GM19468 (cell line): ENCODE results near the gene GABRR3.
"Not testable (repeated sequence)": the region's sequence is repeated elsewhere in the genome, so short reads cannot be mapped to it uniquely, and the experiment has no call there.

Source experiments
- ATAC-seq: cut with Tn5 transposase; IDR thresholded peaks from one replicate; pipeline ENCODE4 v1.9.1; 2021; ENCODE audit warnings: mild to moderate bottlenecking, moderate library complexity, moderate number of reproducible peaks; ENCODE audit not compliant: unreplicated experiment; ENCODE audit errors: extremely low read depth

The GABRR3 gene

GRCh38 chr3:98022978-98023820, 11.9 kb downstream of the GABRR3 start:
- no peak for ATAC-seq

- no peak for ATAC-seq
Observed at GRCh38 chr3:98021830-98022560, 13.1 kb downstream of the GABRR3 start.

GRCh38 chr3:98020412-98020811, 14.7 kb downstream of the GABRR3 start:
- ATAC-seq = no peak

GRCh38 chr3:98018301-98018700, 16.8 kb downstream of the GABRR3 start:
- no peak for ATAC-seq

- ATAC-seq = no peak
Observed at GRCh38 chr3:98014268-98014585, 20.9 kb downstream of the GABRR3 start.

DNA sequence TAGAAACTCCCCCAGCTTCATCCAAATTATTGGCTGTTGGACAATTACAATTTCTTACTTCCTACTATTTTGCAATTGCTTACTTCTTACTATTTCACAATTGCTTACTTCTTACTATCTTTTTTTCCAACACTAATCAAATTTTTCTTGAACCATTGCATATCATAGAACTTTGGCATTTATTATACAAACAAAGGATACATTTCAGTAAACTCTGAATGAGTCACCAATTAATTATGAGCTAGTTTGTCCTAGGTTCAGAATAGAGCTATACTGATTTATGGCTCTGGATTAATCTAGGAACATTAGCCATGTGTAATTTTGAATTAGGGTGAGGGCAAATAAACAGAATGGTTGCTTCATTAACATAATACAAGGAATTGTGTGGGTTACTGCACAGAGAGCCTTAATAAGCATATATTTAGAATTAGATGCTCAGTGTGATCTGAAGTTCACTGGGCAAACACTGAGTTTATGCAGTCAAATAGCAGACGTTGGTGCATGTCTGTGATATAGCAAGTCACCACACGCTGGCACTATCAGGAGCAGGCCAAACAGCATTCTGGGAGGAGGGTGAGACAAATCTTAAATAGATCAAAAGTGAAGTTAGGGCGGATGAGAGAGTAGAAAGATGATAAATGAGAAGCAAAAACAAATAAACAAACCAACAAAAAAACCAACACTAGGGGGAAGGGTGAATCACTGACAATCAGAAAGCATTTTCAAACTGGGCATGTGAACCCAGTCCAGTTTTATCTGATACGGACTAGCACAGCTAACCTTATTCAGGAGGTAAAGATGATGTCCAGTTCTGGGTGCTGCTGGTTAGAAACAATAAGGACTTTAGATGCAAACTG, 21.5 kb downstream of the GABRR3 start:
- no peak for ATAC-seq

GRCh38 chr3:98012979-98013378, 22.1 kb downstream of the GABRR3 start:
- ATAC-seq = no peak

DNA sequence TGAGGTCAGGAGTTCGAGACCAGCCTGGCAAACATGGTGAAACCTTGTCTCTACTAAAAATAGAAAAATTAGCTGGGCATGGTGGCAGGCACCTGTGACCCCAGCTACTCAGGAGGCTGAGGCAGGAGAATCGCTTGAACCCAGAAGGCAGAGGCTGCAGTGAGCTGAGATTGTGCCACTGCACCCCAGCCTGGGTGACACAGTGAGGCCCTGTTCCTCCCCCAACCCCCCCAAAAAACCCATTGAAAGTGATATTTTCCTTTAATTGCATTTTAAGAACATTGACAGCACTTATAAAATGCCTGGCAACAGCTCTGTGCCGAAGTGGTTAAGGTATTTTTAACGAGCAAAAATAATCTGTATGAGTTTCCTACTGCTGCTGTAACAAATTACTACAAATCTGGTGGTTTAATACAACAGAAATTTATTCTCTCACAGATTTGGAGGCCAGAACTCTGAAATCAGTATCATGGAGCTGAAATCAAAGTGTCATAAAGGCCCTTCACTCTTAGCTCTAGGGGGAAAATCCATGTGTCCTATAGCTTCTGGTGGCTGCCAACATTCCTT, 24.1 kb downstream of the GABRR3 start:
- ATAC-seq = not testable (repeated sequence)

- ATAC-seq = no peak
Observed at GRCh38 chr3:98010194-98010882, 24.8 kb downstream of the GABRR3 start.

GRCh38 chr3:98008855-98009254, 26.3 kb downstream of the GABRR3 start:
- ATAC-seq = peak; percentile 28

DNA sequence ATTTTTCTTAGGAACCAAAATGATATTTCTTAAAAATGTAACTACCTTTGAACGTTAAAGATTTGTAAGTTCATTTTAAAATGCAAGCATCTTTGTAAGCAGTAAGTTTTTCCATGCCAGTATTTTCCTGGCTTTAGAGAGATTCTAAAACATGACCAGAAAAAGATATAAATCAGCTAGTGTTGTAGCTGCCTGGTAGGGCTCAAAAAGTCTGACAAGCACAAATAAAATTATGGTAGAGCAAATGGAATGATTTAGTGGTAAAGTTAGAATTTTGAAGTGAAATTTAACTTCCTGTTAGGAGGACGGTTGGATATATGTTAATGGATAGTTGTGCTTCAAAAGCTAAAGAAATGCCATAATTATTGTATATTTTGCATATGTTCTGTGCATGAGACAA, 29.7 kb downstream of the GABRR3 start:
- ATAC-seq = no peak

DNA sequence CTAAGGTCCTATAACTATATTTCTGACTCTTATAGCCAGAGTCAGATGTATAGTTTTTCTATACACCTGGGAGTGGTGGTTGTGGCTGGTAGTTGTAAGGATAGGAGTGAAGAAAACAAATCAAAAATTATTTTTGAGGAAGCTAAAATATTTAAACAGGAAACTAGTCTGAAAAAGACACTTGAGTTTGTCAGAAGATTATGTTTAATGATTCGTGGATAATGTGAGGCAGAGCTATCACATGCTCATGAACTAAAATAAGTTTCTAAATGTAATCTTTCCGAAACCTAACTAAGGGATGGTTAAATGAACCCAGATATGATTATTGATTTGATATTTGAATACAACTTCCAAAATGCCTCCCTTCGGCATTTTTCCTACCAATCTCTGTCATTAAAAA, 30.4 kb downstream of the GABRR3 start:
- no peak for ATAC-seq

DNA sequence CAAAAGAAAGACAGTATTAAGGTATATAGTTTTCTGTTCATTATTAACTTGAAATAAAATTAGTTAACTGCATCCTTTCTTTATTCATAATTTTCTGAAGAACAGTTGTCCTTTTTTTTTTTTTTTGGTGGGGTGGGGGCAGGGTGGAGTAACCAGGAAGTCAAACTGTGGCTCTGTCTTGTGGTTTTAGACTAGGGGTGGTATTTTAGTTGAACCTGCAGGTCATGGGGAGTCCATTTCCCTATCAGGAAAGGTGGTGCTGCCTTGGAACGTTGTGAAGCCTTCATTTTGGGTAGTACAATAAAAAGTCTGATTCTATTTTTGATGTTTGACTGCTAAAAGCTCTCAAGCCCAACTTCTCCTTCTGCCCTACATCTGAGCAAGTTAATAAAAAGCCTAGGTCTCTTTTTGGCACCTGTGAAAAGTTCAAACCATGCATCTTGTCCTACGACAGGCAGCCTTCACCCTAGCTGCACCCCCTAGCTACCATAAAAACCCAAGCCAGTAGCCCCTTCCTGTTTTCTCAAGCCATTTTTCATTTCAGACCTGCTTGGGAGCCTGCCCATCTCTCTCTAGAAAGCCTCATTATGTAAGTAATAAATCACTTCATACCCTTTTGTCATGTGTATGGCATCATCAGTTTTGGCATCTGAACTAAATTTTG, 31.7 kb downstream of the GABRR3 start:
- ATAC-seq = peak; percentile 45

DNA sequence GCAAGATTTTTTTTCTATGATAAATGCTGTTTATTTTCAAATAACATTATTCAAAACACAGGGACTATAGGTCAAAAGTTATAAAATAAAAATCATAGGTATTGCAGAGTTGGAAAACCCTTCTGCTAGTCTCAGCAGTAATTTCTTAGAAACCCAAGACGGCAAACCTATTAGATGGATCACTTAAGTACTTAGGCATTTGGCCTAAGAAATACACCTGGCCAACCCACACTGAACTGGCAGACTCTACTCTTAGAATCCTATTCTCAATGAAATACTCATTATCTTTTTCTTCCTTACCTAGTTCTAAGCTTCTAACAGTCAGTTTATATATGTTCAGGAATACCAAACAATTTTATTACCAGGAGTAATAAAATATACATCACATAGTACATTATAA, 32.4 kb downstream of the GABRR3 start:
- no peak for ATAC-seq

DNA sequence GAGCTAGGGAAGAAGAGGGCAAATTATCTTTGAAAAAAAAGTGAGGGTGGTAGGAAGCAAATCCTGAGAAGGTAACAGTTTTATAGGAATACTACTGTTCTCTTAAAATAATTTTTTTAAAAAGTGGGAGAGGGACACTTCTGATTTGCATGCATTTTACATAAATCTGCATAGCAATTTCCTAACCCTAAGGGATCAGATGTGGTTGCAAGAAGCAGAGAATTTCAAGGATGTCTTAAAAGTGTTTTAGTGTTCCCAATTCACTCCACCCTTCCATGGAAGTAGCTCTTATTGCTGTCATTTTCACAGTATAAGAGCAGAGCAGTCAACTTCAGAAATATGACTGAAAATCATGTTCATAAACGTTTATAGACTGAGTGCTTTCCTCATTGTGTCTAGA, 35.1 kb downstream of the GABRR3 start:
- no peak for ATAC-seq

GRCh38 chr3:97999103-97999502, 36.0 kb downstream of the GABRR3 start:
- ATAC-seq = no peak

DNA sequence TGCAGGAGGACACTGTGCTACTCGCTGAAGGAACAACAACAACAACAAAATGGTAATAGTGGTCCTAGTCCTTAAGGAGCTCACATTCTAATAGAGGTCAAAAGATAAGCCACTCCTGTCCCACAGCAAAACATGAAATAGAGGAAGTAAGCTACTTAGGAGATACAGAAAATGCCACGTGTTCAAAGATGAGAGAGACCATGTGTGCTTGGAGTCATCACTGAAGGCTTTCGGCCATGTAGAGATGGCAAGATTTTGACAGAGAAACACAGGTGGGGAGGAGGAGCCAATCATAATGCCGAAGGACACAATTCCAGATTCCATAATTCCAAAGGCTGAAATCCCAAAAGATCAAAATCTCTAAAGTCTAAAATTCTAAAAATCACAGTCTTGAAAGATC, 38.1 kb downstream of the GABRR3 start:
- ATAC-seq = peak; percentile 41

- no peak for ATAC-seq
Observed at GRCh38 chr3:97994328-97994945, 40.7 kb downstream of the GABRR3 start.

GRCh38 chr3:97993526-97993925, 41.6 kb downstream of the GABRR3 start:
- ATAC-seq = no peak
